Prostate gland (tissue), 2 donors: ENCODE data around the gene LAD1. TPM values are rescaled to one million over a fixed set of nuclear protein-coding genes. Genes with fewer than 3 reads are reported as not detected.
A peak's percentile ranks its signal among the peaks of the same experiment; 100 is the strongest.

Source experiments
- DNase-seq: peaks from one replicate; pipeline ENCODE4 v3.0.0-alpha.2; 2019; ENCODE audit warnings: low spot score
- H3K27ac ChIP-seq, 2 donors: fragments of 200-600 bp; sonication (generic); 2 replicates each; pipeline ENCODE4 v1.5.1; 2017 to 2019
- H3K27me3 ChIP-seq: fragments of 200-600 bp; sonication (generic); replicated peaks from 2 replicates; pipeline ENCODE4 v1.5.1; 2019; ENCODE audit not compliant: insufficient read depth
- H3K36me3 ChIP-seq, 2 donors: fragments of 200-600 bp; sonication (generic); 1 replicate in 1 of 2; 2 replicates in 1 of 2; pipeline versions ENCODE4 v1.5.1 to v1.8.1; 2017 to 2019
- H3K4me1 ChIP-seq: fragments of 200-600 bp; sonication (generic); replicated peaks from 2 replicates; pipeline ENCODE4 v1.5.1; 2019
- H3K4me3 ChIP-seq, 2 donors: fragments of 200-600 bp; sonication (generic); 2 replicates each; pipeline ENCODE4 v1.5.1; 2017 to 2019
- H3K9me3 ChIP-seq: fragments of 200-600 bp; sonication (generic); 2 replicates; pipeline ENCODE4 v1.5.1; 2017
- POLR2A ChIP-seq: fragments of 450-650 bp; IDR thresholded peaks from one replicate; pipeline ENCODE4 v1.6.1; 2016; ENCODE audit warnings: antibody characterized with exemption, mild to moderate bottlenecking
- POLR2AphosphoS5 ChIP-seq: sonication (generic); formaldehyde crosslinking; IDR thresholded peaks from one replicate; pipeline ENCODE4 v1.6.1; 2017; ENCODE audit warnings: antibody characterized with exemption
- WGBS: methylation state at CpG from one replicate; pipeline ENCODE4 v1.1.5; 2018; 5-methylcytosine and 5-hydroxymethylcytosine counted together
- intact Hi-C: fragments of 100-400 bp; cut with DNase I; formaldehyde crosslinking; loops from one replicate; pipeline ENCODE4 v1.14.2; 2022
- total RNA-seq, 2 donors: library from RNA; depleted of rRNA; stranded (reverse); fragments of >200 nt; gene quantifications; one replicate each; pipeline ENCODE4 v1.1.0, GENCODE V29; 2016
- TF ChIP-seq, protein P1 (sequence below), 4 experiments: fragments of 200-600 bp in 2 of 4; fragments of 450-650 bp in 2 of 4; sonication (generic) in 2 of 4; IDR thresholded peaks; 1 replicate in 3 of 4; 2 replicates in 1 of 4; pipeline ENCODE4 v1.5.1; 2016 to 2019; ENCODE audit warnings: antibody characterized with exemption in 4 of 4, mild to moderate bottlenecking in 2 of 4, moderate library complexity in 2 of 4

The LAD1 gene
- total RNA-seq, 2 donors from 2014 or later: 12.8 to 26.8 TPM

DNA sequence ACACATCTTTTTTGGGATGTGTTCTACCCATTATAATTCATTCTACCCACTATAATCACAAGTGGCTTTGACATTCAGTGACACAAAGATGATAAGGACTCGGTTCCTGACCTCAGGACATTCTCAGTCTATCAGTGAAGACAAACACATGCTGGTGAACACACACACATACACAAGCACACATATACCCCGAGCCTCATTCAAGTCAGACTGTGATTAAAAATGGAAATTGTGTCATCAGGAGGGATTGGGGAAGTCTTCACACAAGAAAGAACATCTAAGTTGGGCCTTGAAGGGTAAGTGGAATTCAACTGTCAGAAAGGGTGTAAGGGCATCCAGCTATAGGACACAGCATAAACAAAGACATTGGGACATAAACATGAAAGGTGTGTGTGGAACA, 2.6 kb upstream of the LAD1 start:
- H3K4me3 ChIP-seq: no peak overlapping the region
- H3K27me3 ChIP-seq: no peaks in the 10 kb centered on the region
- 88% methylated on average over 2 of the region's 2 CpGs for WGBS

DNA sequence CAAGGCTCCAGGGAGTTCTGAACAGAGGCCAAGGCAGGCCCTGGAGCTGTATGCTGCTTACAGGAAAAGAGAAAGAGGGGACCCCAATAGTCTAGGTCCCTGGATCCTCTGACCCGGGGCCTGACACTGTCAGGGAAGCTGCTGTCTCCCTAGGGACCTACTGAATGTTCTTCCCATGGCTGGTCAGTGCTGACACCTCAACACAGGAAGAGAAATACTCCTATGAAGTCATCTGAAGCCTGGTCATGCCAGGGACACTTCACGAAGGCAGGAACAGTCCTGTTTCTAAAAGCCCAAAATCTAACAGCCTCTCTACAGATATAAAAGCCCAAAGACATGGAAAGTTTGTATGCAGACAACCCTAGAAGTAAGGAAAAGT, 1.7 kb upstream of the LAD1 start:
- Histone ChIP-seq H3K36me3 (no peaks in the 10 kb centered on the region), H3K27ac (no peak overlapping the region), H3K9me3 (no peaks in the 10 kb centered on the region), H3K4me1 (no peaks in the 10 kb centered on the region), H3K4me3 (no peak overlapping the region), H3K27me3 (no peaks in the 10 kb centered on the region)
- TF ChIP-seq, protein P1, sequence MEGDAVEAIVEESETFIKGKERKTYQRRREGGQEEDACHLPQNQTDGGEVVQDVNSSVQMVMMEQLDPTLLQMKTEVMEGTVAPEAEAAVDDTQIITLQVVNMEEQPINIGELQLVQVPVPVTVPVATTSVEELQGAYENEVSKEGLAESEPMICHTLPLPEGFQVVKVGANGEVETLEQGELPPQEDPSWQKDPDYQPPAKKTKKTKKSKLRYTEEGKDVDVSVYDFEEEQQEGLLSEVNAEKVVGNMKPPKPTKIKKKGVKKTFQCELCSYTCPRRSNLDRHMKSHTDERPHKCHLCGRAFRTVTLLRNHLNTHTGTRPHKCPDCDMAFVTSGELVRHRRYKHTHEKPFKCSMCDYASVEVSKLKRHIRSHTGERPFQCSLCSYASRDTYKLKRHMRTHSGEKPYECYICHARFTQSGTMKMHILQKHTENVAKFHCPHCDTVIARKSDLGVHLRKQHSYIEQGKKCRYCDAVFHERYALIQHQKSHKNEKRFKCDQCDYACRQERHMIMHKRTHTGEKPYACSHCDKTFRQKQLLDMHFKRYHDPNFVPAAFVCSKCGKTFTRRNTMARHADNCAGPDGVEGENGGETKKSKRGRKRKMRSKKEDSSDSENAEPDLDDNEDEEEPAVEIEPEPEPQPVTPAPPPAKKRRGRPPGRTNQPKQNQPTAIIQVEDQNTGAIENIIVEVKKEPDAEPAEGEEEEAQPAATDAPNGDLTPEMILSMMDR (IDR thresholded peaks at IDR 0.05): no peak
- TF ChIP-seq POLR2A (no peak), POLR2AphosphoS5 (no peak)
- intact Hi-C loops: no loop called here
- 84% methylated on average over 2 of the region's 2 CpGs for whole genome bisulfite sequencing
- no peak for DNase-seq

More for the DNA sequence above, 2.6 kb upstream of the LAD1 start:
- TF ChIP-seq POLR2AphosphoS5 (no peak), POLR2A (no peak)
- TF ChIP-seq, protein P1 (IDR thresholded peaks at IDR 0.05): no peak
- Histone ChIP-seq H3K9me3 (no peaks in the 10 kb centered on the region), H3K36me3 (no peaks in the 10 kb centered on the region), H3K4me1 (no peaks in the 10 kb centered on the region), H3K27ac (no peak overlapping the region)
- DNase-seq: no peak
- intact Hi-C loops: no loop called here

GRCh38 chr1:201400212-201400851, 1.2 kb upstream of the LAD1 start:
- H3K4me1 ChIP-seq: no peaks in the 10 kb centered on the region
- intact Hi-C loops: no loop called here
- H3K36me3 ChIP-seq: no peaks in the 10 kb centered on the region
- peak overlapping the region in 1 of 2 donors; percentile 56 for H3K4me3 ChIP-seq
- TF ChIP-seq, protein P1 (IDR thresholded peaks at IDR 0.05): no peak
- TF ChIP-seq POLR2AphosphoS5 (no peak), POLR2A (no peak)
- H3K27ac ChIP-seq: peak overlapping the region in 1 of 2 donors; percentile 58
- no peak for DNase-seq
- H3K27me3 ChIP-seq: no peaks in the 10 kb centered on the region
- no peaks in the 10 kb centered on the region for H3K9me3 ChIP-seq
- WGBS: 82% methylated on average over 11 of the region's 11 CpGs

DNA sequence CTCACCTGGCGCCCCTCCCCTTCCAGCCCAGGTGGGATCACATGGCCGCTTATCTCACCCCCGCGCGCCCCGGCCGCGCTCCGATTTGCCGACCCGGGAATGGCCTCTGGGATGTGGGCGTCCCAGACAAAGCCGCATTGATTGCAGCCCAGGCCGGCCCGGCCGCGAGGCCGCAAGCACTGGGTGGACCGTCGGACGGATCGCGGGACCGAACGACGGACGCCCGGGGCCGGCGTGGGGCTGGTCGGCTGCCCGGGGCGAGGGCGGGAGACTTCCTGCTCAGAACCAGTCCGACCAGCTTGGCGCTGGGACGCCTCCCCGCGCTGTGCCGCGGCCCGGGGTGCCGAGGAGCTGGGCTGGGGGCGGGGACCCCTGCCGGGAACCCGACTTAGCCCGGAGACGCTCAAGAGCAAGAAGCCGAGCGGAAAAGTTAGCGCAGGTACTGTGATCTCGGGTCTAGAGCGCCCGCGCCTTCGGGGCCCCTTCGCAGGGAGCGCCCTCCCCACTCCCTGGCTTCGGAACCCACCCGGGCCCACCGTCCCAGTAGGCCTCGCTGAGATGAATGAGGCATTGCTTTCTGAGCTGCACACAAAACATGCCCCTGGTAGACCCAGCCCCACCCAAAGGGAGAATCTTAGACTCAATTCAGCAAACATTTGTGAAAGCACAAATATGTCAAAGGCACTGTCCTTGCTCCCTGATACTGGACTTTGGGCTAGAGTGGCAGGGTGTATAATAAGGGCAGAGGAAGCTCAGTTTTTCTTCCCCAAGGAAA, 415 bp upstream of the LAD1 start:
- peak; percentile 55 for DNase-seq
- no peaks in the 10 kb centered on the region for H3K36me3 ChIP-seq
- peak overlapping the region; percentile 39 to 56 for H3K4me3 ChIP-seq
- intact Hi-C loops: no loop called here
- H3K27me3 ChIP-seq: no peaks in the 10 kb centered on the region
- no peaks in the 10 kb centered on the region for H3K4me1 ChIP-seq
- H3K9me3 ChIP-seq: no peaks in the 10 kb centered on the region
- peak; percentile 33 for TF ChIP-seq POLR2A
- peak; percentile 22 for TF ChIP-seq POLR2AphosphoS5
- TF ChIP-seq, protein P1 (IDR thresholded peaks at IDR 0.05): no peak
- WGBS: 9% methylated on average over 41 of the region's 62 CpGs
- peak overlapping the region; percentile 41 to 58 for H3K27ac ChIP-seq
